ENCODE data around the gene BARX2. TPM values are rescaled to one million over a fixed set of nuclear protein-coding genes. Genes with fewer than 3 reads are reported as not detected.

Gene BARX2
- total and polyA plus RNA-seq, 2 donors (not counting 3 experiments of a cell fraction or from before 2014, with no cell fraction given), result not detected

GRCh38 chr11:129390303-129390821 is 14.7 kb downstream of the BARX2 start:
- FAIRE-seq (no peak), DNase-seq (ENCODE audit: low read depth, low spot score) (no peak)
- TF ChIP-seq POLR2AphosphoS5 (IDR thresholded peaks at IDR 0.05; ENCODE audit: insufficient read depth, low read depth, low read length) (no peak), JUN (IDR thresholded peaks at IDR 0.05; ENCODE audit: borderline replicate concordance, insufficient read depth, insufficient read length, low read depth) (no peak), EZH2 (IDR thresholded peaks at IDR 0.05; ENCODE audit: borderline replicate concordance, low read depth, low read length, severe bottlenecking) (no peak), CTCF (IDR thresholded peaks at IDR 0.05; ENCODE audit: extremely low read depth in 1 of 2, insufficient read depth in 1 of 2, low read depth in 1 of 2, low read length in 2 of 2) (no peak), MAX (IDR thresholded peaks at IDR 0.05; ENCODE audit: insufficient read depth, insufficient read length) (no peak), MYC (IDR thresholded peaks at IDR 0.05; ENCODE audit: low read depth, low read length) (no peak), POLR2A (IDR thresholded peaks at IDR 0.05; ENCODE audit: low read depth, low read length) (no peak), FOS (IDR thresholded peaks at IDR 0.05; ENCODE audit: borderline replicate concordance, insufficient read depth, low read length) (no peak), GATA2 (IDR thresholded peaks at IDR 0.05; ENCODE audit: insufficient read depth, insufficient read length, low read depth, low read length) (no peak)
- Histone ChIP-seq H3K9ac (replicated peaks; ENCODE audit: extremely low read depth, insufficient read depth, low read length) (no peak overlapping the region), H3K9me3 (replicated peaks; ENCODE audit: control insufficient read depth, insufficient read depth, low read length) (no peaks in the 10 kb centered on the region), H4K20me1 (replicated peaks; ENCODE audit: control insufficient read depth, extremely low read depth, insufficient read depth, low read length) (no peaks in the 10 kb centered on the region), H3K27me3 (ENCODE audit: control insufficient read depth in 2 of 2, insufficient read depth in 2 of 2, low read length in 2 of 2) (no peaks in the 10 kb centered on the region), H2AFZ (ENCODE audit: low read depth, low read length) (no peak overlapping the region), H3K4me1 (ENCODE audit: control insufficient read depth, extremely low read depth, insufficient read depth, low read length) (no peaks in the 10 kb centered on the region), H3K36me3 (ENCODE audit: control insufficient read depth in 2 of 2, extremely low read depth in 1 of 2, insufficient read depth in 2 of 2, low read length in 2 of 2) (no peaks in the 10 kb centered on the region), H3K4me2 (ENCODE audit: insufficient read depth, low read length) (no peak overlapping the region), H3K27ac (ENCODE audit: insufficient read depth, low read depth, low read length) (no peak overlapping the region), H3K9me1 (replicated peaks; ENCODE audit: control insufficient read depth, extremely low read depth, insufficient read depth, low read length) (no peaks in the 10 kb centered on the region), H3K79me2 (ENCODE audit: control insufficient read depth, insufficient read depth, low read length) (no peaks in the 10 kb centered on the region), H3K4me3 (replicated peaks in 1 of 3; ENCODE audit: insufficient read depth in 1 of 3, low read depth in 1 of 3, low read length in 3 of 3) (no peak overlapping the region)
- CTCF ChIA-PET, result no interaction called here
- dilution Hi-C loops (cut with MboI; ENCODE audit: extremely low pct_ligation_motif_present, low sequenced_read_pairs) (no loop called here), intact Hi-C loops (cut with micrococcal nuclease) (no loop called here)
- POLR2A ChIA-PET, result no interaction called here
- no TSS peak for BruUV-seq (replicated peaks)

Measured in endothelial cell of umbilical vein (primary cell).